ENCODE data around the gene HERPUD1. TPM values are rescaled to one million over a fixed set of nuclear protein-coding genes. Genes with fewer than 3 reads are reported as not detected.
"Not testable (repeated sequence)": the region's sequence is repeated elsewhere in the genome, so short reads cannot be mapped to it uniquely, and the experiment has no call there.

Gene HERPUD1
- total and polyA plus RNA-seq, 4 donors, result 57.8 to 219 (median 118) TPM

- no peaks in the 10 kb centered on the region for H3K36me3 ChIP-seq (ENCODE audit: control insufficient read depth in 4 of 4, insufficient read depth in 3 of 4, low read depth in 1 of 4, low read length in 3 of 4)
Observed at GRCh38 chr16:56884026-56884582, 47.8 kb upstream of the HERPUD1 start.

GRCh38 chr16:56884929-56885328 lies 47.0 kb upstream of the HERPUD1 start:
- not testable (repeated sequence) for H3K36me3 ChIP-seq (ENCODE audit: control insufficient read depth in 4 of 4, insufficient read depth in 3 of 4, low read depth in 1 of 4, low read length in 3 of 4); H3K9ac ChIP-seq (ENCODE audit: low read depth in 1 of 2, low read length in 2 of 2); H3K4me1 ChIP-seq (ENCODE audit: control insufficient read depth in 4 of 4, insufficient read depth in 4 of 4, low read length in 3 of 4); H3K9me3 ChIP-seq (ENCODE audit: control insufficient read depth in 4 of 4, low read length in 3 of 4); H3K27me3 ChIP-seq (ENCODE audit: control insufficient read depth in 4 of 4, insufficient read depth in 4 of 4, low read length in 3 of 4); H3K4me3 ChIP-seq (ENCODE audit: low read depth in 1 of 3, low read length in 3 of 3); H3K27ac ChIP-seq (ENCODE audit: low read depth in 1 of 2, low read length in 2 of 2); DNase-seq (ENCODE audit: low spot score)
- 95% methylated on average over 13 of the region's 13 CpGs for WGBS

More at GRCh38 chr16:56884026-56884582, 47.8 kb upstream of the HERPUD1 start:
- no peaks in the 10 kb centered on the region for H3K27me3 ChIP-seq (ENCODE audit: control insufficient read depth in 4 of 4, insufficient read depth in 4 of 4, low read length in 3 of 4)
- no peak overlapping the region for H3K4me3 ChIP-seq (ENCODE audit: low read depth in 1 of 3, low read length in 3 of 3)
- 96% methylated on average over 14 of the region's 14 CpGs for WGBS
- H3K9me3 ChIP-seq (ENCODE audit: control insufficient read depth in 4 of 4, low read length in 3 of 4), result no peaks in the 10 kb centered on the region
- no peak for DNase-seq (ENCODE audit: low spot score)
- no peaks in the 10 kb centered on the region for H3K4me1 ChIP-seq (ENCODE audit: control insufficient read depth in 4 of 4, insufficient read depth in 4 of 4, low read length in 3 of 4)
- no peak for TF ChIP-seq ATF3 (IDR thresholded peaks at IDR 0.05)
- no peak for TF ChIP-seq SP1 (IDR thresholded peaks at IDR 0.05)
- no peak for TF ChIP-seq REST (IDR thresholded peaks at IDR 0.05)
- no peak overlapping the region for H3K27ac ChIP-seq (ENCODE audit: low read depth in 1 of 2, low read length in 2 of 2)
- H3K9ac ChIP-seq (ENCODE audit: low read depth in 1 of 2, low read length in 2 of 2), result no peak overlapping the region

- DNase-seq (ENCODE audit: low spot score), result no peak
- Histone ChIP-seq H3K9me3 (ENCODE audit: control insufficient read depth in 4 of 4, low read length in 3 of 4) (no peaks in the 10 kb centered on the region), H3K36me3 (ENCODE audit: control insufficient read depth in 4 of 4, insufficient read depth in 3 of 4, low read depth in 1 of 4, low read length in 3 of 4) (no peaks in the 10 kb centered on the region), H3K4me3 (ENCODE audit: low read depth in 1 of 3, low read length in 3 of 3) (no peak overlapping the region), H3K9ac (ENCODE audit: low read depth in 1 of 2, low read length in 2 of 2) (no peak overlapping the region), H3K27me3 (ENCODE audit: control insufficient read depth in 4 of 4, insufficient read depth in 4 of 4, low read length in 3 of 4) (no peaks in the 10 kb centered on the region), H3K4me1 (ENCODE audit: control insufficient read depth in 4 of 4, insufficient read depth in 4 of 4, low read length in 3 of 4) (no peaks in the 10 kb centered on the region), H3K27ac (ENCODE audit: low read depth in 1 of 2, low read length in 2 of 2) (no peak overlapping the region)
- WGBS, result 68% methylated on average over 9 of the region's 9 CpGs
- TF ChIP-seq EGR1 (IDR thresholded peaks at IDR 0.05; ENCODE audit: low read depth in 2 of 2) (no peak), JUND (IDR thresholded peaks at IDR 0.05) (peak in 1 of 2 donors; percentile 15), HNF4A (conservative IDR thresholded peaks at IDR 0.05) (peak in 1 of 2 donors; percentile 35)
Observed at GRCh38 chr16:56885446-56886162, 46.3 kb upstream of the HERPUD1 start.

GRCh38 chr16:56886296-56886695 lies 45.6 kb upstream of the HERPUD1 start:
- DNase-seq (ENCODE audit: low spot score), result no peak
- H3K4me1 ChIP-seq (ENCODE audit: control insufficient read depth in 4 of 4, insufficient read depth in 4 of 4, low read length in 3 of 4), result no peaks in the 10 kb centered on the region
- WGBS, result 93% methylated on average over 12 of the region's 12 CpGs
- H3K4me3 ChIP-seq (ENCODE audit: low read depth in 1 of 3, low read length in 3 of 3), result no peak overlapping the region
- H3K27ac ChIP-seq (ENCODE audit: low read depth in 1 of 2, low read length in 2 of 2), result no peak overlapping the region
- no peaks in the 10 kb centered on the region for H3K9me3 ChIP-seq (ENCODE audit: control insufficient read depth in 4 of 4, low read length in 3 of 4)
- TF ChIP-seq TAF1 (conservative IDR thresholded peaks at IDR 0.05), result no peak
- no peak for TF ChIP-seq JUND (IDR thresholded peaks at IDR 0.05)
- no peak for TF ChIP-seq HNF4G (IDR thresholded peaks at IDR 0.05)
- TF ChIP-seq YY1 (IDR thresholded peaks at IDR 0.05), result no peak
- no peak for TF ChIP-seq REST (IDR thresholded peaks at IDR 0.05)
- no peak for TF ChIP-seq MAX (IDR thresholded peaks at IDR 0.05)
- H3K36me3 ChIP-seq (ENCODE audit: control insufficient read depth in 4 of 4, insufficient read depth in 3 of 4, low read depth in 1 of 4, low read length in 3 of 4), result no peaks in the 10 kb centered on the region
- no peaks in the 10 kb centered on the region for H3K27me3 ChIP-seq (ENCODE audit: control insufficient read depth in 4 of 4, insufficient read depth in 4 of 4, low read length in 3 of 4)
- H3K9ac ChIP-seq (ENCODE audit: low read depth in 1 of 2, low read length in 2 of 2), result no peak overlapping the region
